Measurements from ENCODE around the gene IL16. TPM values are rescaled to one million over a fixed set of nuclear protein-coding genes. Genes with fewer than 3 reads are reported as not detected.

Gene IL16
- total and polyA plus RNA-seq, 11 donors, result 1.2 to 21.6 (median 3.7) TPM

DNA sequence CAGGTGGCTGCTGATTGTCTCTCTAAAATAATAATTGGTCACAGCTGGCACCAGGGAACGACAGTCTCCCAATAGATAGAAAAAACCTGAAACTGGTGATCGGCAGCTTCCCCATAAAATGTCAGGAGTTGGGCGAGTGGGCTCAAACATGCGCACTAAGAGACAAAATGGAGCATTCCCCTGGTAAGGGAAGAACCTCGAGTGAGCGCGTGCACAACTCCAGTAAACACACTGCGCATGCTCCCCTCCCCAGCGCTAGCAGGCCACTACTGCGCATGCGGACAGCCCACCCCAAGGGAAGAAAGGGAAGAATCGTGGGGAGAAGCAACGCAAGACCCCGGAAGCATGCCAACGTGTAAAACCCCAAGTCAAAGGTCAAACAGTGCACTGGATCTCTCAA is 134.9 kb downstream of the IL16 start:
- intact Hi-C loops (cut with DNase I), result loop anchor here in 2 of 10 donors (5.0 kb wide), 1 partner anchor 54 kb away; no protein-coding TSS in a partner anchor
- no peak overlapping the region for H3K4me3 ChIP-seq
- no peaks in the 10 kb centered on the region for H3K36me3 ChIP-seq
- H3K27me3 ChIP-seq, result no peaks in the 10 kb centered on the region
- ATAC-seq (no peak), DNase-seq (no peak)
- 84 to 91% (median 90%) methylated on average over 15 of the region's 15 CpGs for WGBS, 4 donors
- peaks cover 0 to 16% (median 0%) of the 10 kb centered on the region in 12 donors for H3K4me1 ChIP-seq
- no peak overlapping the region for H3K27ac ChIP-seq
- no peak for TF ChIP-seq POLR2A (IDR thresholded peaks at IDR 0.05)
- TF ChIP-seq, protein P1, sequence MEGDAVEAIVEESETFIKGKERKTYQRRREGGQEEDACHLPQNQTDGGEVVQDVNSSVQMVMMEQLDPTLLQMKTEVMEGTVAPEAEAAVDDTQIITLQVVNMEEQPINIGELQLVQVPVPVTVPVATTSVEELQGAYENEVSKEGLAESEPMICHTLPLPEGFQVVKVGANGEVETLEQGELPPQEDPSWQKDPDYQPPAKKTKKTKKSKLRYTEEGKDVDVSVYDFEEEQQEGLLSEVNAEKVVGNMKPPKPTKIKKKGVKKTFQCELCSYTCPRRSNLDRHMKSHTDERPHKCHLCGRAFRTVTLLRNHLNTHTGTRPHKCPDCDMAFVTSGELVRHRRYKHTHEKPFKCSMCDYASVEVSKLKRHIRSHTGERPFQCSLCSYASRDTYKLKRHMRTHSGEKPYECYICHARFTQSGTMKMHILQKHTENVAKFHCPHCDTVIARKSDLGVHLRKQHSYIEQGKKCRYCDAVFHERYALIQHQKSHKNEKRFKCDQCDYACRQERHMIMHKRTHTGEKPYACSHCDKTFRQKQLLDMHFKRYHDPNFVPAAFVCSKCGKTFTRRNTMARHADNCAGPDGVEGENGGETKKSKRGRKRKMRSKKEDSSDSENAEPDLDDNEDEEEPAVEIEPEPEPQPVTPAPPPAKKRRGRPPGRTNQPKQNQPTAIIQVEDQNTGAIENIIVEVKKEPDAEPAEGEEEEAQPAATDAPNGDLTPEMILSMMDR (IDR thresholded peaks at IDR 0.05), result no peak
- no peaks in the 10 kb centered on the region for H3K9me3 ChIP-seq

DNA sequence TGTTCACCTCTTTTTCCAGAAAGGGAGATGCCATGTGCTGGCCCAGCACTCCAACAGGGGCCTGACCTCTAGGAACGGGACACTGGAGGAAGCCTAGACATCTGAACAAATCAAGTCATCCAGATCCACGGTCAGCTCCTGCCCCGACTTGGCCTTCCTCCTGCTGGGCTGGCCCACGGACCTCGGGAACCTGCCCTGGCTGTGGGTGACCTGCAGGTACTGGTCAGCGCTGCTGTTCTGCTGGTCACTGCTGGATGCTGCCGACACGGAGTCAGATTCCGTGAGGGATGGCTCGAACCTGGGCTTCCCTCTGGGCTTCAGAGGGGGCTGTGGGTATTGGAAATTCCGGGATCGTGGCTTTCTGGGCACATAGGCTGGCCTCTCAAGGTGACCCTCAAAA is 135.6 kb downstream of the IL16 start:
- intact Hi-C loops (cut with DNase I), result loop anchor here in 2 of 10 donors (5.0 kb wide), 1 partner anchor 55 kb away; no protein-coding TSS in a partner anchor
- no peak for DNase-seq
- no peak overlapping the region for H3K4me3 ChIP-seq
- WGBS, 4 donors, result 94 to 100% (median 96%) methylated on average over 4 to 12 of the region's 12 CpGs
- no peak overlapping the region for H3K27ac ChIP-seq
- H3K27me3 ChIP-seq, result no peaks in the 10 kb centered on the region
- H3K4me1 ChIP-seq, result peaks cover 0 to 20% (median under 1%) of the 10 kb centered on the region in 12 donors
- no peaks in the 10 kb centered on the region for H3K9me3 ChIP-seq
- ATAC-seq, result no peak
- TF ChIP-seq, protein P1 (IDR thresholded peaks at IDR 0.05), result no peak
- no peak for TF ChIP-seq POLR2A (IDR thresholded peaks at IDR 0.05)
- H3K36me3 ChIP-seq, result no peaks in the 10 kb centered on the region

DNA sequence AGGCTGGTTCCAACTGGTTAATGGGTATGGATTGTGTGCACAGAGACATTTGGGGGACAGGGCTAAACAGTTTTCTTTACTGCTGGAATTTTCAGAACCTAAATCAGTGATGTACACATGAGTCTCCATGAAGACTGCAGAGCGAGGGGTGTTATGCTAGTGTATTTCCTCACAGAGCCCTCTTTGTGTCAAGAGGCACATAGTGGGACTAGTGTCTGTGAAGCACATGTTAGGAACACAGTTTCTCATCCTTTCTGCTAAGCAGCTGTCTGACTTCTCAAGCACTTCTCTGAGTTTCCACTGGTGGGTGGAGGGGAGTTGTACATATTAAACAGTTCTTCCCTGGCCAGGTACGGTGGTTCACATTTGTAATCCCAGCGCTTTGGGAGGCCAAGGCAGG is 136.7 kb downstream of the IL16 start:
- Histone ChIP-seq H3K4me1 (peaks cover 0 to 26% (median 5%) of the 10 kb centered on the region in 12 donors), H3K9me3 (no peaks in the 10 kb centered on the region), H3K36me3 (no peaks in the 10 kb centered on the region), H3K27me3 (no peaks in the 10 kb centered on the region), H3K4me3 (no peak overlapping the region), H3K27ac (no peak overlapping the region)
- WGBS, 4 donors, result 96 to 100% (median 97%) methylated on average over 3 of the region's 3 CpGs
- intact Hi-C loops (cut with DNase I), result loop anchor here in 2 of 10 donors (5.0 kb wide), 1 partner anchor 56 kb away; no protein-coding TSS in a partner anchor
- no peak for DNase-seq
- no peak for ATAC-seq
- no peak for TF ChIP-seq POLR2A (IDR thresholded peaks at IDR 0.05)
- TF ChIP-seq, protein P1 (IDR thresholded peaks at IDR 0.05), result no peak

DNA sequence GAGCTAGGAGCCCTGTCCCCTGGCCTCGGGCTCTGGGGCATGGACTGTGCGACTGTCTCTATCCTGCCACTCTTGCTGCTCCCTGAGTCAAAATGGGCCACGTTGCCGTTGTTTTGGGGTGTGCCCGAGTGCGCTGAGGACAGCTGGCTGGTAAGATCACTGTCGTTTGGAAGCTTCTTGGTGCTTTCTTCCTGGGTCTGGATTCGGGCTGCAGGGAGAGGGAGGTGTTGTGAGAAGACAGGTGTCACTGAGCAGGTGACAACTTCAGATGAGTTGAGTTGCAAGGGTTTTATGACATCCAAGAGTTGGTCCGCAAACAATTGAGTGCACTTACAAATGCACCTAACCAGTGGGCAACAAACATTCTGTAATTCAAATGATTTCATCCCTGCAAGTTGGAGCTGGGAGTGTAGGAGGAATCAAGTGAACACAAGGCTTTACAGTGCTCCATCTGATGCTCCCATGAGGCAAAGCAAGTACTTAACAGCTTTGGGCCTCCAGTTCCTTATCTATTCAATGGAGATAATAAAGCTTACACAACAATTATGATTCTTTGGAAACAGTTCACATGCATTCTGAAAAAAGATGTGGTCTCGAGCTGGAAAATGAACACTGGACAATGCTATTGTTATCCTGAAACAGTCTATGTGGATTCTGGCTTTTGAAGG is 138.2 kb downstream of the IL16 start:
- Histone ChIP-seq H3K4me3 (no peak overlapping the region), H3K36me3 (no peaks in the 10 kb centered on the region), H3K4me1 (peaks cover 0 to 34% (median 8%) of the 10 kb centered on the region in 12 donors), H3K27me3 (no peaks in the 10 kb centered on the region), H3K27ac (no peak overlapping the region), H3K9me3 (no peaks in the 10 kb centered on the region)
- WGBS, 4 donors, result 63 to 84% (median 81%) methylated on average over 8 to 10 of the region's 10 CpGs
- no peak for DNase-seq
- ATAC-seq, result no peak
- TF ChIP-seq POLR2A (IDR thresholded peaks at IDR 0.05), result no peak
- TF ChIP-seq, protein P1 (IDR thresholded peaks at IDR 0.05), result no peak
- intact Hi-C loops (cut with DNase I), result loop anchor here in 4 of 10 donors (5.0 kb wide), 2 partner anchors 58 to 67 kb away; no protein-coding TSS in a partner anchor
